HG03439 (cell line): ENCODE data around the gene EFHD2.
"Not testable (repeated sequence)": the region's sequence is repeated elsewhere in the genome, so short reads cannot be mapped to it uniquely, and the experiment has no call there.

ENCODE experiments used
- ATAC-seq: cut with Tn5 transposase; IDR thresholded peaks from one replicate; pipeline ENCODE4 v1.9.1; 2021; ENCODE audit warnings: mild to moderate bottlenecking, moderate library complexity; ENCODE audit not compliant: unreplicated experiment

EFHD2 gene

DNA sequence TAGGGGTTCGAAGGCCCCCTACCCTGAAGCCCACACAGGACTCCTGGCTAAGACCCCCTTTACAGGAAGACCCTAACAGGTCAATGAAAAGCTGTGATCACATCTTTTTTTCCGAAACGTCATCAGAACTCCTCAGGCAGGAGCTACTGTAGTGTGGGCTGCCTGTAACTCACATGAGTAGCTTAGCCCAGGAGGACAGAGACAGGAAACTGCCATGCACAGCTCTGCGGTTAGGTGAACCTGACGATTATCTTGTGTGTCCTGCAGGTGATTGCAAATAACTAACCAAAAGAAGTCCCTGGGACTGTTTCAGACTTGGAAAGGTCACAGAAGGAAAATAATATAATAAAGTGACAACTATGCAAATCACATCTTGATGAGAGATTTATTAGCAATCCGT, 62.0 kb downstream of the EFHD2 start:
- ATAC-seq, result not testable (repeated sequence)

DNA sequence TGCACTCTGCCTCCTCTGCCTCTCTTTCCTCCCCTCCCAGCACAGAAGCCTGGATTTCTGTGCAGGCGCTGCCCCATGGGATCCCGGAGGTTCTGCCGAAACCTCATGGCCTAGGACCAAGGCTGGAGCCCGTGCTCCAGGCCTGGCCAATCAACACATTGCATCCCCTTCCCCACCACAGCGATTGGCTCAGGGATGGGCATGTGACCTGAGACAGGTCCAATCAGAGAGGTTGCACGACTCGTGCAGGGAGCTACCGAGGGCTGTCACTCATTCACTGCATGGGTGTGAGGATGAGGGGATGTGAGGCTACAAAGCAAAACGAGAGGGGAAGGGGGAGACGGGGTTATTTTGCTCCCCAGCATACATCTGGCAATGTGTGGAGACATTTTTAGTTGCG, 62.9 kb downstream of the EFHD2 start:
- no peak for ATAC-seq

DNA sequence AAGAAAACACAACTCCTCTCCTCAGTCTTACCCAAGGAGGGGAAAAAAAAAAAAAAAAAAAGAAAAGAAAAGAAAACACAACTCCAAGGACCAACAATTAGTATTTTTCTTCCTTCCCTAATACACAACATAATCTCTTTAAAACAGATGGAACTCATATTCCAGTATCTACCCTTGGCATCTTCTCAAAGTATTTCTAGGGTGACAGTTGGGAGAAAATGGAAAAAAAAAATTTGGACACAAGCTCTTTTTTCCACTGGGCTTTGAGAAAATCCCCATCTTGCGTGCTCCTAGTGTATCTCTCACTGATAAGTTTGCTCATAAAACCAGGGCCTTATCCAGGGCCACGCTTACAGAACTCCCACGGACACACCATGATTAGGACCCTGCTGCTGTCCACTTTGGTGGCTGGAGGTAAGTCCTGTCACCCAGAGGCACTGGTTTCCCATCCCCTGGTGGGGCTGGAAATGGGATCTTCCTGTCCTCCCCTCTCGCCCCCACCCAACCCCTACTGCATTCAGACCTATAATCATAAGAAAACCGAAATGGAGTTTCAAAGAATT, 66.1 kb downstream of the EFHD2 start, which contains the start of gene CELA2B:
Gene CELA2B, plus strand, starts transcription at position 353 of the 563 bp plus-strand sequence. Its CDS starts 22 bp downstream, at position 375.
- ATAC-seq, result no peak

DNA sequence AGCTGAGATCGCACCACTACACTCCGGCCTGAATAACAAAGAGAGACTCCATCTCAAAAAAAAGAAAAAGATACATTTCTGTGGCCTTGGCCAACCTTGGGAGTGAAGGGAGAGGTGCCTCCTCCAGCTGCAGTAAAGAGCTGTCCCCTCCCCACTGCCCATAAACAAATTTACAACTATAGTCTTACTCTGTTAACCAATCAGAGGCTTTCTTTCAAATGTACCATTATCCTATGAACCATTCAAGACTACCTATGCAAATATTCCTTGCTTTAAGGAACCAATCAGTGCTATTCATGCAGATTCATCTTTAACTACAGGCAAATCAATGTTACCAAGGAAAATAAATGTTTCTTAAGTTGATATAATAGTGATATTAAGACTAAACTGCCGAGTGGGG, 67.2 kb downstream of the EFHD2 start:
- no peak for ATAC-seq

DNA sequence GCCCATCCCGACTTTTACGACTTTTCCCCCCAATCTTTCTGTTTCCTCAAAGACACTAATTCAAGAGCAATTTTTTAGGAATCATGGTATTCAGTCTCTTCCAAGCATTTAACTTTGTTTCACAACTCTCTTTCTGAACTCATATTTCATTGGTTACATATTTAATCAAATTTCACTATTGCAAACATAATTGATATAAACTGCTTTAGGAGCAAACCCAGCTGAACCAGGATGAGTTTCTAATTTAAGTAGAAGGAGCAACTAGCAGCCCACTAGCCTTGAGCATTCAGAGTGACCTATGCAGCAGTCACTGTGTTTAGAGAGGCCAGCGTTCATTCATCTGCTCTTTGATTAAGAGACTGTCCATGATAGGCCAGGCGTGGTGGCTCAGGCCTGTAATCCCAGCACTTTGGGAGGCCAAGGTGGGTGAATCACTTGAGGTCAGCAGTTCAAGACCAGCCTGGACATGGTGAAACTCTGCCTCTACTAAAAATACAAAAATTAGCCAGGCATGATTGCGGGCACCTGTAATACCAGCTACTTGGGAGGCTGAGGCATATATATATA, 68.0 kb downstream of the EFHD2 start:
- no peak for ATAC-seq
